ENCODE data around the gene IRF2BP1.

IRF2BP1 gene

GRCh38 chr19:45860359-45861259 lies 25.3 kb downstream of the IRF2BP1 start:
- DNase-seq, result no peak

- no peak for DNase-seq
These were observed 31.7 kb downstream of the IRF2BP1 start for GRCh38 chr19:45854167-45854778.

GRCh38 chr19:45852983-45853382 lies 33.0 kb downstream of the IRF2BP1 start:
- no peak for DNase-seq

GRCh38 chr19:45852145-45852750 lies 33.7 kb downstream of the IRF2BP1 start:
- DNase-seq, result no peak

- no peak for DNase-seq
These were observed 37.0 kb downstream of the IRF2BP1 start for GRCh38 chr19:45848922-45849321.

GRCh38 chr19:45847663-45848062 lies 38.3 kb downstream of the IRF2BP1 start:
- no peak for DNase-seq

- no peak for DNase-seq
These were observed 43.7 kb downstream of the IRF2BP1 start for GRCh38 chr19:45842198-45842597.

- DNase-seq, result no peak
These were observed 51.0 kb downstream of the IRF2BP1 start for GRCh38 chr19:45834970-45835369.
